Liver (tissue), 9 donors: Measurements from ENCODE around the gene OST4. TPM values are rescaled to one million over a fixed set of nuclear protein-coding genes. Genes with fewer than 3 reads are reported as not detected.

ENCODE experiments used
- DNase-seq: peaks from one replicate; pipeline ENCODE4 v3.0.0-alpha.2; 2017; ENCODE audit warnings: low spot score
- H3K27ac ChIP-seq, 2 donors: one replicate each; pipeline ENCODE4 v1.7.0; 2013; ENCODE audit warnings: inconsistent platforms in 2 of 2, low read length in 2 of 2, control low read depth in 1 of 2, low read depth in 1 of 2, mild to moderate bottlenecking in 1 of 2
- H3K27me3 ChIP-seq, 4 donors: one replicate each; pipeline versions ENCODE4 v1.6.1 to v1.7.0; 2013; ENCODE audit warnings: low read length in 3 of 4, inconsistent platforms in 1 of 4, mild to moderate bottlenecking in 1 of 4, moderate library complexity in 1 of 4; ENCODE audit not compliant: control insufficient read depth in 4 of 4, insufficient read depth in 4 of 4
- H3K36me3 ChIP-seq, 4 donors: one replicate each; pipeline versions ENCODE4 v1.6.1 to v1.7.0; 2013; ENCODE audit warnings: low read length in 3 of 4, mild to moderate bottlenecking in 3 of 4, low read depth in 1 of 4, moderate library complexity in 1 of 4; ENCODE audit not compliant: control insufficient read depth in 4 of 4, insufficient read depth in 3 of 4
- H3K4me1 ChIP-seq, 4 donors: one replicate each; pipeline versions ENCODE4 v1.6.1 to v1.7.0; 2013; ENCODE audit warnings: low read length in 3 of 4, mild to moderate bottlenecking in 3 of 4, moderate library complexity in 1 of 4; ENCODE audit not compliant: control insufficient read depth in 4 of 4, insufficient read depth in 4 of 4
- H3K4me3 ChIP-seq, 3 donors: one replicate each; pipeline versions ENCODE4 v1.6.1 to v1.7.0; 2013; ENCODE audit warnings: low read length in 3 of 3, control low read depth in 1 of 3, low read depth in 1 of 3, mild to moderate bottlenecking in 1 of 3
- H3K9ac ChIP-seq, 2 donors: one replicate each; pipeline ENCODE4 v1.7.0; 2013; ENCODE audit warnings: low read length in 2 of 2, mild to moderate bottlenecking in 2 of 2, moderate library complexity in 2 of 2, control low read depth in 1 of 2, low read depth in 1 of 2
- H3K9me3 ChIP-seq, 4 donors: one replicate each; pipeline versions ENCODE4 v1.6.1 to v1.7.0; 2013; ENCODE audit warnings: low read length in 3 of 4; ENCODE audit not compliant: control insufficient read depth in 4 of 4
- EGR1 ChIP-seq, 2 donors: IDR thresholded peaks; 2 replicates each; pipeline ENCODE4 v1.6.1; 2016 to 2018; ENCODE audit warnings: antibody characterized with exemption in 2 of 2, low read depth in 2 of 2
- FOXA1 ChIP-seq: IDR thresholded peaks from 2 replicates; pipeline ENCODE4 v1.6.1; 2016; ENCODE audit warnings: antibody characterized with exemption
- FOXA2 ChIP-seq: IDR thresholded peaks from 2 replicates; pipeline ENCODE4 v1.6.1; 2016; ENCODE audit warnings: antibody characterized with exemption
- GABPA ChIP-seq, 2 donors: IDR thresholded peaks in 1 of 2; conservative IDR thresholded peaks in 1 of 2; 2 replicates each; pipeline ENCODE4 v1.6.1; 2016; ENCODE audit warnings: antibody characterized with exemption in 2 of 2, mild to moderate bottlenecking in 1 of 2, moderate library complexity in 1 of 2
- HNF4A ChIP-seq, 2 donors: conservative IDR thresholded peaks; 2 replicates each; pipeline ENCODE4 v1.6.1; 2016; ENCODE audit warnings: antibody characterized with exemption in 2 of 2, mild to moderate bottlenecking in 2 of 2
- HNF4G ChIP-seq: IDR thresholded peaks from 2 replicates; pipeline ENCODE4 v1.6.1; 2016; ENCODE audit warnings: antibody characterized with exemption
- JUND ChIP-seq, 2 donors: IDR thresholded peaks; 2 replicates each; pipeline ENCODE4 v1.6.1; 2016; ENCODE audit warnings: antibody characterized with exemption in 2 of 2
- NR2F2 ChIP-seq: IDR thresholded peaks from 2 replicates; pipeline ENCODE4 v1.6.1; 2016; ENCODE audit warnings: antibody characterized with exemption
- RAD21 ChIP-seq, 2 donors: IDR thresholded peaks; 2 replicates each; pipeline ENCODE4 v1.6.1; 2016; ENCODE audit warnings: antibody characterized with exemption in 2 of 2, mild to moderate bottlenecking in 2 of 2
- RXRA ChIP-seq, 2 donors: IDR thresholded peaks; 2 replicates each; pipeline ENCODE4 v1.6.1; 2017 to 2018; ENCODE audit warnings: antibody characterized with exemption in 2 of 2, mild to moderate bottlenecking in 1 of 2
- SP1 ChIP-seq: IDR thresholded peaks from 2 replicates; pipeline ENCODE4 v1.6.1; 2018; ENCODE audit warnings: antibody characterized with exemption, mild to moderate bottlenecking
- TAF1 ChIP-seq: conservative IDR thresholded peaks from 2 replicates; pipeline ENCODE4 v1.6.1; 2016; ENCODE audit warnings: antibody characterized with exemption, mild to moderate bottlenecking
- YY1 ChIP-seq: IDR thresholded peaks from 2 replicates; pipeline ENCODE4 v1.6.1; 2016; ENCODE audit warnings: antibody characterized with exemption, mild to moderate bottlenecking
- ZBTB33 ChIP-seq: IDR thresholded peaks from 2 replicates; pipeline ENCODE4 v1.6.1; 2016; ENCODE audit warnings: antibody characterized with exemption
- WGBS: extraction: QIAGEN DNeasy Blood & Tissue Kit; methylation state at CpG from one replicate; pipeline ENCODE4 v1.1.7; 2013; 5-methylcytosine and 5-hydroxymethylcytosine counted together
- polyA plus RNA-seq, 2 donors: library from polyadenylated mRNA; stranded (reverse) in 1 of 2; unstranded in 1 of 2; fragments of 200-250 nt in 1 of 2; fragments of >200 nt in 1 of 2; fragmentation: Nextera tagmentation in 1 of 2; extraction: Ambion mirVana in 1 of 2; gene quantifications; one replicate each; pipeline versions ENCODE4 v1.2.1 to v1.2.3, GENCODE V29; 2013 to 2015
- total RNA-seq, 2 donors: library from RNA; depleted of rRNA; stranded (reverse); fragments of >200 nt; gene quantifications; one replicate each; pipeline ENCODE4 v1.2.3, GENCODE V29; 2014
- TF ChIP-seq, protein P1 (sequence below): IDR thresholded peaks from 2 replicates; pipeline ENCODE4 v1.6.1; 2016; ENCODE audit warnings: antibody characterized with exemption
- TF ChIP-seq, protein P2 (sequence below): IDR thresholded peaks from 2 replicates; pipeline ENCODE4 v1.6.1; 2016; ENCODE audit warnings: antibody characterized with exemption
- TF ChIP-seq, protein P3 (sequence below): IDR thresholded peaks from 2 replicates; pipeline ENCODE4 v1.6.1; 2016; ENCODE audit warnings: antibody characterized with exemption, mild to moderate bottlenecking
- TF ChIP-seq, protein P4 (sequence below): fragments of 150-350 bp; IDR thresholded peaks from 2 replicates; pipeline ENCODE4 v1.5.1; 2017; ENCODE audit warnings: improper control_type of control experiment, low read depth, low read length; ENCODE audit not compliant: missing input control
- donor health status: healthy.
- donor health status: healthy.
- donor health status: healthy.
- donor health status: healthy.
- donor health status: healthy.

Gene OST4
- total and polyA plus RNA-seq, 4 donors, result 94.8 to 377 (median 206) TPM

DNA sequence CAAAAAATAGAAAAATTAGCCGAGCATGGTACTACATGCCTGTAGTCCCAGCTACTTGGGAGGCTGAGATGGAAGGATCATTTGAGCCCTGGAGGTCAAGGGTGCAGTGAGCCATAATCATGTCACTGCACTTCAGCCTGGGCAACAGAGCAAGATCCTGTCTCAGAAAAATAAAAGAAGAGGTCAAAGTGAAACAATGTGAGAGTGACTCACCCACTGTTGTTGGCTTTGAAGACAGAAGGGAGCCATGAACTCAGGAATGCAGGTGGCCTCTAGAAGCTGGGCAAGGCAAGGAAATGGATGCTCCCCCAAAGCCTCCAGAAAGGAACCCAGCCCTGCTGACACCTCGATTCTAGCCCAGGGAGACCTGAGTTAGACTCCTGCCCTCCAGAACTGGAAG, 42.4 kb downstream of the OST4 start:
- no peak overlapping the region for H3K9ac ChIP-seq
- no peak overlapping the region for H3K27ac ChIP-seq
- no peaks in the 10 kb centered on the region for H3K9me3 ChIP-seq
- TF ChIP-seq, protein P1, sequence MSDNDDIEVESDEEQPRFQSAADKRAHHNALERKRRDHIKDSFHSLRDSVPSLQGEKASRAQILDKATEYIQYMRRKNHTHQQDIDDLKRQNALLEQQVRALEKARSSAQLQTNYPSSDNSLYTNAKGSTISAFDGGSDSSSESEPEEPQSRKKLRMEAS, result no peak
- TF ChIP-seq FOXA1 (no peak), FOXA2 (no peak), NR2F2 (no peak), EGR1 (IDR thresholded peaks at IDR 0.05; ENCODE audit: low read depth in 2 of 2) (no peak), SP1 (no peak), GABPA (IDR thresholded peaks at IDR 0.05 in 1 of 2, conservative IDR thresholded peaks at IDR 0.05 in 1 of 2) (no peak), RAD21 (IDR thresholded peaks at IDR 0.05) (no peak), HNF4A (conservative IDR thresholded peaks at IDR 0.05) (no peak)
- TF ChIP-seq, protein P2, sequence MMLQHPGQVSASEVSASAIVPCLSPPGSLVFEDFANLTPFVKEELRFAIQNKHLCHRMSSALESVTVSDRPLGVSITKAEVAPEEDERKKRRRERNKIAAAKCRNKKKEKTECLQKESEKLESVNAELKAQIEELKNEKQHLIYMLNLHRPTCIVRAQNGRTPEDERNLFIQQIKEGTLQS, result no peak
- TF ChIP-seq, protein P3, sequence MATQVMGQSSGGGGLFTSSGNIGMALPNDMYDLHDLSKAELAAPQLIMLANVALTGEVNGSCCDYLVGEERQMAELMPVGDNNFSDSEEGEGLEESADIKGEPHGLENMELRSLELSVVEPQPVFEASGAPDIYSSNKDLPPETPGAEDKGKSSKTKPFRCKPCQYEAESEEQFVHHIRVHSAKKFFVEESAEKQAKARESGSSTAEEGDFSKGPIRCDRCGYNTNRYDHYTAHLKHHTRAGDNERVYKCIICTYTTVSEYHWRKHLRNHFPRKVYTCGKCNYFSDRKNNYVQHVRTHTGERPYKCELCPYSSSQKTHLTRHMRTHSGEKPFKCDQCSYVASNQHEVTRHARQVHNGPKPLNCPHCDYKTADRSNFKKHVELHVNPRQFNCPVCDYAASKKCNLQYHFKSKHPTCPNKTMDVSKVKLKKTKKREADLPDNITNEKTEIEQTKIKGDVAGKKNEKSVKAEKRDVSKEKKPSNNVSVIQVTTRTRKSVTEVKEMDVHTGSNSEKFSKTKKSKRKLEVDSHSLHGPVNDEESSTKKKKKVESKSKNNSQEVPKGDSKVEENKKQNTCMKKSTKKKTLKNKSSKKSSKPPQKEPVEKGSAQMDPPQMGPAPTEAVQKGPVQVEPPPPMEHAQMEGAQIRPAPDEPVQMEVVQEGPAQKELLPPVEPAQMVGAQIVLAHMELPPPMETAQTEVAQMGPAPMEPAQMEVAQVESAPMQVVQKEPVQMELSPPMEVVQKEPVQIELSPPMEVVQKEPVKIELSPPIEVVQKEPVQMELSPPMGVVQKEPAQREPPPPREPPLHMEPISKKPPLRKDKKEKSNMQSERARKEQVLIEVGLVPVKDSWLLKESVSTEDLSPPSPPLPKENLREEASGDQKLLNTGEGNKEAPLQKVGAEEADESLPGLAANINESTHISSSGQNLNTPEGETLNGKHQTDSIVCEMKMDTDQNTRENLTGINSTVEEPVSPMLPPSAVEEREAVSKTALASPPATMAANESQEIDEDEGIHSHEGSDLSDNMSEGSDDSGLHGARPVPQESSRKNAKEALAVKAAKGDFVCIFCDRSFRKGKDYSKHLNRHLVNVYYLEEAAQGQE, result no peak
- no peak overlapping the region for H3K4me3 ChIP-seq
- peaks cover 5 to 26% (median 6%) of the 10 kb centered on the region in 4 donors for H3K36me3 ChIP-seq
- DNase-seq, result no peak
- H3K4me1 ChIP-seq, result peaks cover 2 to 14% (median 8%) of the 10 kb centered on the region in 4 donors
- WGBS, result 93% methylated on average over 2 of the region's 2 CpGs
- no peaks in the 10 kb centered on the region for H3K27me3 ChIP-seq

DNA sequence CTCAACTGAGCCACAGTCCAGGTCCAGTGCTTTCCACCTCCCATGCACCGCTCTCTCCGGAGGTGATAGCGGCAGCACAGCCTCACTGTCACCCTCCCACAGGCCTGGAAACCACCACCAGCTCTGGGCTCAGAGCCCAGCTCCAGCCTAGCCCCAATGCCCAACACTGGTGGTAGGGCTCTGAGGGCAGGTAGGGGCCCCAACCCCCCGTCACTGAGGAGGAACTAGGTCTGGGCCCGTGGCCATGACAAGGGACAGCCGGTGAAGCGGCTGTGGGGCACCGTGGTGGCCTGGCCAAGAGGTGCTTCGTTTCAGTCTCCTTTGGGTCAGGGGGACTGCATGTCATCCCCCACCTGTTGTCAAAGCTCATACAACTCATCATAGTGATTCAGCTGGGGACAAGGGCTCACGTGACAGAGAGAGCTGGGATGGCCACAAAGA, 44.2 kb downstream of the OST4 start:
- DNase-seq, result no peak
- no peaks in the 10 kb centered on the region for H3K27me3 ChIP-seq
- H3K4me1 ChIP-seq, result peaks cover 0 to 4% (median under 1%) of the 10 kb centered on the region in 4 donors
- no peaks in the 10 kb centered on the region for H3K9me3 ChIP-seq
- H3K9ac ChIP-seq, result no peak overlapping the region
- H3K4me3 ChIP-seq, result no peak overlapping the region
- TF ChIP-seq GABPA (IDR thresholded peaks at IDR 0.05 in 1 of 2, conservative IDR thresholded peaks at IDR 0.05 in 1 of 2), result no peak
- TF ChIP-seq EGR1 (IDR thresholded peaks at IDR 0.05; ENCODE audit: low read depth in 2 of 2), result no peak
- TF ChIP-seq FOXA2, result no peak
- no peak for TF ChIP-seq HNF4G
- no peak for TF ChIP-seq ZBTB33
- TF ChIP-seq, protein P1, result no peak
- TF ChIP-seq HNF4A (conservative IDR thresholded peaks at IDR 0.05), result no peak
- TF ChIP-seq, protein P3, result no peak
- TF ChIP-seq FOXA1, result no peak
- TF ChIP-seq, protein P2, result no peak
- no peak for TF ChIP-seq NR2F2
- TF ChIP-seq, protein P4, sequence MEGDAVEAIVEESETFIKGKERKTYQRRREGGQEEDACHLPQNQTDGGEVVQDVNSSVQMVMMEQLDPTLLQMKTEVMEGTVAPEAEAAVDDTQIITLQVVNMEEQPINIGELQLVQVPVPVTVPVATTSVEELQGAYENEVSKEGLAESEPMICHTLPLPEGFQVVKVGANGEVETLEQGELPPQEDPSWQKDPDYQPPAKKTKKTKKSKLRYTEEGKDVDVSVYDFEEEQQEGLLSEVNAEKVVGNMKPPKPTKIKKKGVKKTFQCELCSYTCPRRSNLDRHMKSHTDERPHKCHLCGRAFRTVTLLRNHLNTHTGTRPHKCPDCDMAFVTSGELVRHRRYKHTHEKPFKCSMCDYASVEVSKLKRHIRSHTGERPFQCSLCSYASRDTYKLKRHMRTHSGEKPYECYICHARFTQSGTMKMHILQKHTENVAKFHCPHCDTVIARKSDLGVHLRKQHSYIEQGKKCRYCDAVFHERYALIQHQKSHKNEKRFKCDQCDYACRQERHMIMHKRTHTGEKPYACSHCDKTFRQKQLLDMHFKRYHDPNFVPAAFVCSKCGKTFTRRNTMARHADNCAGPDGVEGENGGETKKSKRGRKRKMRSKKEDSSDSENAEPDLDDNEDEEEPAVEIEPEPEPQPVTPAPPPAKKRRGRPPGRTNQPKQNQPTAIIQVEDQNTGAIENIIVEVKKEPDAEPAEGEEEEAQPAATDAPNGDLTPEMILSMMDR, result no peak
- no peak for TF ChIP-seq SP1
- TF ChIP-seq RAD21 (IDR thresholded peaks at IDR 0.05), result no peak
- no peak for TF ChIP-seq JUND (IDR thresholded peaks at IDR 0.05)
- TF ChIP-seq YY1, result no peak
- no peak for TF ChIP-seq TAF1
- TF ChIP-seq RXRA (IDR thresholded peaks at IDR 0.05), result no peak
- peaks cover 9 to 43% (median 13%) of the 10 kb centered on the region in 4 donors for H3K36me3 ChIP-seq
- no peak overlapping the region for H3K27ac ChIP-seq
- 95% methylated on average over 10 of the region's 10 CpGs for WGBS
